Activated T-helper 9 cell treated with anti-CD3 and anti-CD28 coated beads, Interleukin-2, amount 50 U/mL, for 16 hours (primary cell): ENCODE measurements around the gene GALNT16.

Experiments used
- DNase-seq: peaks from one replicate; pipeline ENCODE4 v3.0.0-alpha.2; 2020; ENCODE audit warnings: low read depth

GALNT16 gene

DNA sequence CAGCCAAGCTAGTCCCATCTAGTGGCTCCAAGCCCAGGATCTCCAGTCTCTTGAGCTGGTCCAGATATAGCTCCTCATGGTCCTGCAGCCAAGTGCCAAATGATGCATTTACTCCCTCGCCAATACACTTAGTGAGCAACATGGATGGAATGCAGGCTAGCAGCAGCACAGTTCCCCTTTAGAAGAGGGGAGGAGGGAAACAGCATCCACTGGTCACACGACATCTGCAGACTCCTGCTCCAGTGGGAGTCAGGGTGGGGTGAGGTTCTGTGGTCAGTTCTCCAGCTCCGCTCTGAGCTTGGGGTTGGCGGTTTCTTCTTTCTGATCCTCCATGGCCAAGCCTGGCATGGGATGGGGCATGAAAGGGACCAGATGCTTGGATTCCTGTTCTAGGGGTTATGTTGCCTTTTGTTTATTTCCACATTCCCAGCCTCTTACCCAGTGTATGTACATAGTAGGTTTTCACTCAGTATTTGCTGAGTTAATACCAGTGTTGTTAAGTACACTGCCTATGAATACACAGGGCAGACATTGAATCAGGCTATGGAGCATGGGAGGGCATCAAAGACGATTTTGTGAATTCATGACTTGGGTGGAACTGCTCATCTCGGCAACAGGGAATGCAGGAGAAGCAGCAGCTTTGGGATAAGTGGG lies 57.3 kb downstream of the GALNT16 start:
- DNase-seq = no peak

DNA sequence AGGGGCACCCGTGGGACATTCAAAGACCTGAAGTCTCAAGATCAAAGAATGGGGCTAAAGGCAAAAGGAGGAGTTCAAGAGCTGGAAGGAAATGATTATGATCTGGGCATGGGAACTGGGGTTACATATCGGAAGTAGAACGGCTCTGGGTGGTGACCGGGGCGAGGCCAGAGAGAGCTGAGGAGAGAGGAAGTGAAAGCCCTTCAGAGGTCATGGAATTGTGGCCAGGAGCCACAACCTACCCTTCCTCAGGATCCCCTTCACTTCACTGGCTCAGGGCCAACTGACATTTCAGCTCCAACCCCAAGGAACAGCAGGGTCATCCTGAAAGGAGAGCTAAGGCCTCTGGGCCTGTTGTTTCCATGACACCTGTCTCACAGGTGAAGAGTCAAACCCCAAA lies 57.8 kb downstream of the GALNT16 start:
- no peak for DNase-seq

DNA sequence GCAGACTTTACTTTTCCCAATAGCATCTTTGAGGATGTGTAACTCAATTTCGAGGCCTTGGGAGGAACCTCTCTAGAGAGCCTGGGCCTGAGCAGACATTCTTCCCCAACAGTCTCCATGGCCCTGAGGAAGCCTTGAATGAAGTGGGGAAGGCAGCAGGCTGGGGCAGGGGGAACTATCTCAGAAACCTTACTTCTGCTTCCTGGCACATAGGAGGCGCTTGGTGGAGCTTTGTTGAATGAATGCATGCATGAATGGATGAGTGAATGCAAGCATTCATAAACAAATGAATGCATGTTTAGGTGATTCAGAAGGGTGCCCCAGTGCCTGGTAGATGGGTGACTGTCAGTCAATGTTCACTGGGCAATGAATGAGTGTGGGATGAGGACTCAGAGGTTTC lies 58.3 kb downstream of the GALNT16 start:
- DNase-seq = no peak

DNA sequence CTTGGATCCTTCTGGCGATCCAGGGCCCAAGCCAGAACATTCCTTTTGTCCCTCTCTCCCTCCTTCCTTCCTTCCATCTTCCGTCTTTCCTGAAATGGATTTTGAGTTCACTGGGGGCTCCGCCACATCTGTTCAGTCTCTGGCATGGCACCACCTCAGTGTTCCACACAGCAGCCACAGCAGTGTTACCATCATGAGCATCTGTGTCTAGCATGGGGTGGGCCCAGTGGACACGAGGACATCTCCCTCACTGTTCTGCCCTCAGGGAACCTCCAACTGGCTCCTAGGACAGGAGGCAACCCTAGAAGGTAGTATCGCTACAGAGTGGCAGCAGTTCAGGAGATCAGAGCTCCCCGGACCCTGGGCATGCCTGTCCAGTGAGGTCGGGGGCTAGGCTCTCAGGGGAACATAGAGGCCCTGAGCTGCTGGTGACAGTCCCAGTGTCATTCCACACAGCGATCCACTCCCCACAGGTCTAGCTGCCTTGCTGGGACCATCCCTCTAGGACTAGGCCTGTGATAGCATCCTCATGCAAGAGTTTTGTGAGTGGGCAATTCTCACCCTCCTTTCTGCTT lies 59.0 kb downstream of the GALNT16 start:
- DNase-seq = no peak

- DNase-seq = no peak
Observed at GRCh38 chr14:69319911-69320310, 60.0 kb downstream of the GALNT16 start.

GRCh38 chr14:69320581-69321365 lies 60.8 kb downstream of the GALNT16 start:
- DNase-seq = no peak

DNA sequence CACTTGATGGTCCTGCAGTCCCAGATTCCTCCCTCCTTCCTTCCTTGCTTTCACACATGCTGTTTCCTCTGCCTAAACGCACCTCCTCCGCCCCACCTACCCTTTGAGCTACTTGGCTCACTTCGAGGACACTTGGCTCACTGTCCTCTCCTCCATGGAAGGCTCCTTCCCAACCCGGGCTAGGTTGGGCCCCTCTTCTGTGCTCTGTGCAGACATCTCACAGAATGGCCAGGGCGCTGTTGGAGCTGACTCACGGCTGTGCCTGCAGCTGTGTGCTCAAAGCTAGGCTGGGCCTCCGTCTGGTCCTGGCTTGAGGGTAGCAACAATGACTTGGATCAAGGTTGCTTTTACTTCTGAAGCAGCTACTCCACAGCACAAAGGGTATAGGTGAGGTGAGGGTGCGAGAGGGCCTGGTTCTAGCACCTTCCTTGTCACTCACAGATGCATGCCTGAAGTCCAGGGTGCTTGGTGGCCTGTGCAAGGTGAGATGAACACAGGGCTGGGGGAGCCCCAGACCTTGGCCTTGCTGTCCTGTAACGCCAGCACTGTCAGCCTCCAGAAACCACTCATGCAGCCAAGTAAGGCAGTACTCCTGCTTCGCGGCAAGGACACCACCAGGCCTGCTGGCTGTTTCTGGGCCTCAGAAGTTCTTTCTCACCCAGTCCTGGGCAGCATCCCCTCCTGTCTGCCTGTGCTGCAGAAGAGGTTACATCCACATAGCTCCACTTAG lies 61.8 kb downstream of the GALNT16 start:
- DNase-seq = no peak

DNA sequence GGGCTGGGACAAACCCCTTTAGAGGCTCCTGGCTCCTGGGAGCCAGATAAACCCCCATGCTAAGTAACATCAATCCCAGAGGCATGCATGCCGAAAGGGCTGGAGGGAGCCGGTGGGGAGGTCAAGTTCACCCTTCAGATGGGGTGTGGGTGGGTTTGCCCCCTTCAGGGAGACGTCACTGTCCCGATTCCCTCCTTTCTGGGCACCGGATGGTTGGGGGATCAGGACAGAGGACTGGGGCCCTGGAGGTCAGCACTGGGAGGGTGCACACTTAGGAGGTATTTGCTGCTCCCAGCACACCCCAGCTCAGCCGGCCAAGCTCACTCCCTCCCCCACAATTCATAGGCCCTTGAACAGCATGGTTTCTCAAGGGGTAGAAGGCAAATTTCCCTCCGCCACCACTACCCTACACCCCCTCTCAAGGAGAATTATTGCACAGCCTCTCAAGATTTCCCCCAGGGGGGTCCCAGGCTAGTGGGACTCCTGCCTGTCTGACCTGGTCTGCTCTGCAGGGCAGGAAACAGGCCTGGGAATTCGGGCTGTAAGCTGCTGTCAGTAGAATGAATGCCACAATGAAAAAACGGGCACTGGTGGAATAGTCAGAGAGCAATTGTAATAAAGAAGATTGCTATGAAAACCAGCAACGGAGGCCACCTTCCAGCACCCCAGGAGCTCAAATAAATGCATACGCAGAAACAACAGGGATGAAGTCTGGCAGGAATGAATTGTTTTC lies 63.5 kb downstream of the GALNT16 start:
- DNase-seq = no peak

DNA sequence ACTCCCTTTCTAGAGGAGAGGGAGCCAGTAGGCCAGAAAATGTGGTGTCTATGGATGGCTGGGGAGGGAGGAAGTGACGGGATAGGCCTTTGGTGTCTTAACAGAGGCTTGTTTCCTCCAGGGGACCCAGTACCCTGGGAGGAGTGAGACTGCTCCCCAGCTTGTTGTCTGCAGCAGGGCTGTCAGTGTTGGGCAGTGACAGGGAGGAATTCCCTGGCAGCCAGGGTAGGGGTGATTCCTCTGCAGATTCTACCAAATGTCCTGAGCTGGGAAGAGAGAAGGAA lies 64.0 kb downstream of the GALNT16 start:
- no peak for DNase-seq

GRCh38 chr14:69324341-69324931 lies 64.5 kb downstream of the GALNT16 start:
- no peak for DNase-seq

GRCh38 chr14:69325086-69325485 lies 65.1 kb downstream of the GALNT16 start:
- DNase-seq = no peak

DNA sequence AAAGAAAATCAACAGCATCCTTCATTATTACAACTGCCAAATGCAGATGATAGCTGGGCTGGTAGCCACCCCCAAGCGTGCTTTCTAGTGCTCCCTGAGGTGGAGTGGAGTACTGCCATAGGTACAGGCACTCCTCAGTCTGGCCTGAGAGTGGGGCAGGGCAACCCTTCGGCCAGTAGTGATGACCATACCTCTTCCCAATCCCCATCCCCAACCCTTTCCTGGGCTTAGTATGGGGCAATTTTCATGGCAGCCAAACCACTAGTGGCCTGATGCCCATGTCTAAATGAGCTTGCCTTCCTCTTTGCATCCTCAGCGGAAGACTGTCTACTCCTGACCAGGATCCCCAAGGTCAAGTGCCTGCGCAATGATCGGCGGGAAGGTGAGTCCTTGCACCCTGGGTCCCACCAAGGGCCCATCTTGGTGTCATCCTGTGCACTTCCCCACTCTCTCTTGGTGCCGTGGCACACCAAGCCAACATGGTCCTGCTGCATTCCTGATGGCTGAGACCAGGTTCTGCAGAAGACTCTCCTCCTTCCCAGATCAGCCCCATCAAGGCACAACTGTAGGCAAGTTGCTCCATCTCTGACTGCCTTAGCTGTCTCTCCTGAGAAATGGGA lies 65.8 kb downstream of the GALNT16 start:
- no peak for DNase-seq

DNA sequence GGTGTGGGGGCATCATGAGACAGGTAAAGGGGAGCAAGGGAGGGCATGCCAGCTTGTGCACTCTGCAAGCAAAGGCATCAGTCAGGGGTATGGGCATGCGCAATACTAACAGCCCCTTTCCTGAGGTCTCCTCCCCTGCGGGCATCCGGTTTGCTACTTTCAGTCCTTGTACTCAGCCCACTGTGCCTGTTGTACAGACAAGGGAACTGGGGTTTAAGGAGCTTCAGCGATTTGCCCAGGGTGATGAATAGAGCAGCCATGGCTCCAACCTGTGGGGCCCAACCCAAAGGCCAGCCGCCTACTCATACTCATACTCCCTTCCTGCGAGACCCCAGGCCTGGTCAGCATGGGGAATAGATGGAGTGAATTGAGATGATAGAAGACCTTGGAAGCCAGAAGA lies 66.7 kb downstream of the GALNT16 start:
- DNase-seq = no peak

DNA sequence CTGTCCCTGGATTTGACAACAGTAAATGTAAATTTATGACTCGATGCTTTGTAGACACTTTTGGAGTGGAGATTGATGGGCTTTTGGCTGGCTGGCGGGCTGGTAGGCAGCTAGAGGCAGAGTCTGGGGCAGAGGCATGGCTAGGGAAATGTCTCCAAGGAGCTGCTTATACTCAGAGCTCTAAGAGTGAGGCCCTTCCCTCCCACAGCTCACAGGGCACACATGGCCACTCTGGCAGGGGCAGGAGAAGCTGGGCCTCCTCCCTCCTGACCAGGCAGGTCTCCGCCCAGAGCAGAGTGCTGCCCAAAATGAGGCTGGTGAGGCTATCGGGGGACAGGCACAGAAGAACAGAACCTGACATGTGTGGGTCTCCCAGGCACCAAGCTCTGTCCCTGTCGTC lies 67.5 kb downstream of the GALNT16 start:
- DNase-seq = no peak

GRCh38 chr14:69328317-69328716 lies 68.4 kb downstream of the GALNT16 start:
- no peak for DNase-seq

- no peak for DNase-seq
Observed at GRCh38 chr14:69328765-69329164, 68.8 kb downstream of the GALNT16 start.

- DNase-seq = no peak
Observed at GRCh38 chr14:69331206-69331605, 71.2 kb downstream of the GALNT16 start.

DNA sequence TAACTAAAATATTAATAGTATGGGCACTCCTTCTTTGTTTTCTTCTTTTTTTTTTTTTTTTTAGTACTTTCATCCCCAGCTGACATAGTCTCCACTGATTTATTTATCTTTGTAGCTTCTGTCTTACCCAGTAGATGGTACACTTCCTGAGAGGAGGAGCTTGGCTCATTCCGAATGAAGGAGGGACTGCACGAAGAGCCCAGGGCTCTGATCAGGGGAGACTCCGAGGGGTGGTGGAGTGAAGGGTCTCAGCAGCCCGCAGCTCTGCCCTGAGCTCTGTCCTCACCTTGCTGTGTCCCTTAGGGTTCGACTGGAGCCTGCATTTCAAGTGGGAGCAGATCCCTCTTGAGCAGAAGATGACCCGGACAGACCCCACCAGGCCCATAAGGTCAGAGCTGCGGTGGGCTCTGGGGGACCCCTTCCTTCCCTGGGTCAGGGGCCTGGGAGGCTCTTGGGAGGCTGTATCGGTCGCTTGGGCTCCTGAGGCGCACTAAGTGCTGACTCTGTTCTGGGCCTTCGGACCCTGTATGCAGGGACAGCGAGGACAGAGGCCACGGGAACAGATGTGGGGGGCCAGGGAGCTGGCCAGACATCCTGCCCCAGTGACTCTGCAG lies 72.9 kb downstream of the GALNT16 start:
- no peak for DNase-seq

GRCh38 chr14:69333791-69334337 lies 73.9 kb downstream of the GALNT16 start:
- no peak for DNase-seq

GRCh38 chr14:69334576-69334975 lies 74.6 kb downstream of the GALNT16 start:
- no peak for DNase-seq

DNA sequence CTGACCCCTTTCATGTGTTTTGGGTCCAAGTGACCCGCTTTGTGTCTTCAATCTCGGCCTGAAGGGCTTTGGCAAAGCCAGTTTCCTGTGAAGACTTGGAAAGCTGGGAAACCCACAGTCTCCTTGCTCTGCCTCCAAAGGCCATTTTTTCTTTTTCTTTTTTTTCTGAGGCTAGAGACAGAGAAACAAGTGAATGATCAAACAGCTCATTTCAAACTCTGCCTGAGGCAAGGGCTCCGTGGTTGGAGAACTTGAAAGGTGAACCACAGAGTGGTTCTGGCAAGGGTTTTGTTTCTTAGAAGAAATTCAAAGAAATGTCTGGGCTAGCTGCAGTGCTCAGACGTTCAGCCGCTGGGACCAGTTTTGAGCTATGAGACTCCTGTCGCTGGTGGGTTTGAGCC lies 75.4 kb downstream of the GALNT16 start:
- DNase-seq = no peak
